ENCODE results near the gene KIFC3.
"Not testable (repeated sequence)": the region's sequence is repeated elsewhere in the genome, so short reads cannot be mapped to it uniquely, and the experiment has no call there.

The KIFC3 gene

GRCh38 chr16:57801809-57802340 lies 416 bp downstream of the KIFC3 start:
- peak; percentile 42 for DNase-seq

- DNase-seq, result peak; percentile 63
Measured at GRCh38 chr16:57801098-57801808, 1.0 kb downstream of the KIFC3 start.

GRCh38 chr16:57800200-57801097 lies 1.8 kb downstream of the KIFC3 start:
- DNase-seq, result no peak

GRCh38 chr16:57799600-57800199 lies 2.6 kb downstream of the KIFC3 start:
- no peak for DNase-seq

GRCh38 chr16:57798953-57799599 lies 3.2 kb downstream of the KIFC3 start:
- no peak for DNase-seq

GRCh38 chr16:57798267-57798810 lies 4.0 kb downstream of the KIFC3 start:
- no peak for DNase-seq

- DNase-seq, result no peak
Measured at GRCh38 chr16:57797526-57798266, 4.6 kb downstream of the KIFC3 start.

- DNase-seq, result no peak
Measured at GRCh38 chr16:57797216-57797525, 5.1 kb downstream of the KIFC3 start.

GRCh38 chr16:57796014-57796413 lies 6.3 kb downstream of the KIFC3 start:
- not testable (repeated sequence) for DNase-seq

- DNase-seq, result peak; percentile 63
Measured at GRCh38 chr16:57795431-57795878, 6.8 kb downstream of the KIFC3 start.

- no peak for DNase-seq
Measured at GRCh38 chr16:57794849-57795430, 7.4 kb downstream of the KIFC3 start.

- DNase-seq, result no peak
Measured at GRCh38 chr16:57791893-57792461, 10.3 kb downstream of the KIFC3 start.

GRCh38 chr16:57791195-57791892 lies 10.9 kb downstream of the KIFC3 start:
- DNase-seq, result no peak

GRCh38 chr16:57788951-57789350 lies 13.3 kb downstream of the KIFC3 start:
- no peak for DNase-seq

GRCh38 chr16:57788252-57788841 lies 13.9 kb downstream of the KIFC3 start:
- no peak for DNase-seq

- no peak for DNase-seq
Measured at GRCh38 chr16:57787519-57787905, 14.8 kb downstream of the KIFC3 start.

GRCh38 chr16:57786632-57787518 lies 15.4 kb downstream of the KIFC3 start:
- no peak for DNase-seq

GRCh38 chr16:57785924-57786323 lies 16.4 kb downstream of the KIFC3 start:
- no peak for DNase-seq

GRCh38 chr16:57785385-57785784 lies 16.9 kb downstream of the KIFC3 start:
- no peak for DNase-seq
